A549 (cell line): Measurements from ENCODE around the gene MRPS33. TPM values are rescaled to one million over a fixed set of nuclear protein-coding genes. Genes with fewer than 3 reads are reported as not detected.

Source experiments
- ATAC-seq, 2 experiments: fragments of 200-7000 bp in 1 of 2; fragments of >200 bp in 1 of 2; cut with Nextera tagmentation in 1 of 2; cut with Tn5 transposase in 1 of 2; 3 replicates each; pipeline versions ENCODE4 v1.8.0 to v1.9.1; 2018 to 2020; ENCODE audit warnings: mild to moderate bottlenecking in 1 of 2, moderate library complexity in 1 of 2
- CTCF ChIA-PET: fragments of 300-600 bp; sonication (Branson Sonifier 250); formaldehyde crosslinking; extraction: SDS; loops from one replicate; lab custom pipeline; 2021; ENCODE audit warnings: antibody characterized with exemption, inconsistent platforms; lab: Yijun Ruan, JAX
- POLR2A ChIA-PET: fragments of 350-600 bp; formaldehyde crosslinking; extraction: SDS; loops from one replicate; lab custom pipeline; 2021; ENCODE audit warnings: antibody characterized with exemption, inconsistent platforms; lab: Yijun Ruan, JAX
- DNase-seq, 2 experiments: peaks; one replicate each; pipeline versions ENCODE4 v3.0.0 to v3.0.0-alpha.2; 2011 to 2016; ENCODE audit warnings: low read depth in 1 of 2, low spot score in 1 of 2
- FAIRE-seq: peaks from 2 replicates; lab custom pipeline; 2011; peaks lifted over from hg19 to GRCh38; lab: Jason Lieb, UNC
- H3K27ac ChIP-seq, 2 experiments: fragments of >200 bp; sonication (Bioruptor Twin); formaldehyde crosslinking; 3 replicates each; pipeline ENCODE4 v1.5.1; 2016 to 2017
- H3K4me1 ChIP-seq: fragments of >200 bp; sonication (Bioruptor Twin); formaldehyde crosslinking; 3 replicates; pipeline ENCODE4 v1.6.1; 2016
- H3K4me2 ChIP-seq: fragments of >200 bp; sonication (Bioruptor Twin); formaldehyde crosslinking; 3 replicates; pipeline ENCODE4 v1.6.1; 2016
- H3K4me3 ChIP-seq: fragments of >200 bp; sonication (Bioruptor Twin); formaldehyde crosslinking; 3 replicates; pipeline ENCODE4 v1.5.1; 2016
- H3K9me3 ChIP-seq: fragments of >200 bp; sonication (Bioruptor Twin); formaldehyde crosslinking; 3 replicates; pipeline ENCODE4 v1.6.1; 2016
- BHLHE40 ChIP-seq: IDR thresholded peaks from 2 replicates; pipeline ENCODE4 v1.6.1; 2012; ENCODE audit warnings: low read depth, low read length, inconsistent platforms
- CBX2 ChIP-seq: fragments of 200-600 bp; sonication (generic); IDR thresholded peaks from 2 replicates; pipeline ENCODE4 v1.6.1; 2016; ENCODE audit warnings: low read depth, mild to moderate bottlenecking, borderline replicate concordance
- CEBPB ChIP-seq, 2 experiments: fragments of >200 bp in 1 of 2; sonication (Bioruptor Twin) in 1 of 2; formaldehyde crosslinking in 1 of 2; IDR thresholded peaks; 2 replicates each; pipeline ENCODE4 v1.6.1; 2012 to 2016
- CHD4 ChIP-seq: fragments of 200-600 bp; sonication (generic); IDR thresholded peaks from 2 replicates; pipeline ENCODE4 v1.6.1; 2016; ENCODE audit warnings: antibody characterized with exemption, mild to moderate bottlenecking, borderline replicate concordance
- EHMT2 ChIP-seq: fragments of 200-600 bp; sonication (generic); IDR thresholded peaks from 2 replicates; pipeline ENCODE4 v1.6.1; 2016; ENCODE audit warnings: antibody characterized with exemption, low read depth, mild to moderate bottlenecking, moderate library complexity
- FOSB ChIP-seq: fragments of 250-450 bp; sonication (Bioruptor Pico); IDR thresholded peaks from 2 replicates; pipeline ENCODE4 v1.5.0; 2020; ENCODE audit warnings: mild to moderate bottlenecking, moderate library complexity
- GATA3 ChIP-seq: IDR thresholded peaks from 2 replicates; pipeline ENCODE4 v1.6.1; 2012; ENCODE audit warnings: borderline replicate concordance
- HDAC2 ChIP-seq: fragments of 200-600 bp; sonication (generic); IDR thresholded peaks from 2 replicates; pipeline ENCODE4 v1.6.1; 2016
- HES2 ChIP-seq: fragments of >200 bp; sonication (Bioruptor Twin); formaldehyde crosslinking; IDR thresholded peaks from 2 replicates; pipeline ENCODE4 v1.6.1; 2016
- HOXB5 ChIP-seq: fragments of 250-450 bp; sonication (Bioruptor Pico); IDR thresholded peaks from 2 replicates; pipeline ENCODE4 v1.5.0; 2020; ENCODE audit warnings: mild to moderate bottlenecking, moderate library complexity
- KDM1A ChIP-seq: fragments of 200-600 bp; sonication (generic); IDR thresholded peaks from 2 replicates; pipeline ENCODE4 v1.6.1; 2016; ENCODE audit warnings: low read depth, mild to moderate bottlenecking
- KDM5A ChIP-seq: fragments of 200-600 bp; sonication (generic); IDR thresholded peaks from 2 replicates; pipeline ENCODE4 v1.6.1; 2016; ENCODE audit warnings: antibody characterized with exemption, mild to moderate bottlenecking
- MAFK ChIP-seq: fragments of 450-650 bp; IDR thresholded peaks from 2 replicates; pipeline ENCODE4 v1.6.1; 2014; ENCODE audit not compliant: partially characterized antibody
- MYC ChIP-seq: IDR thresholded peaks from 2 replicates; pipeline ENCODE4 v1.6.1; 2012; ENCODE audit warnings: mild to moderate bottlenecking, inconsistent platforms, low read length, improper control_type of control experiment, borderline replicate concordance
- RCOR1 ChIP-seq: fragments of 150-350 bp; IDR thresholded peaks from 2 replicates; pipeline ENCODE4 v1.6.1; 2014; ENCODE audit warnings: antibody characterized with exemption, low read length, low read depth
- RFX5 ChIP-seq: fragments of 450-650 bp; IDR thresholded peaks from 2 replicates; pipeline ENCODE4 v1.7.1; 2014; ENCODE audit warnings: antibody characterized with exemption, mild to moderate bottlenecking, moderate library complexity
- RNF2 ChIP-seq: fragments of 200-600 bp; sonication (generic); IDR thresholded peaks from 2 replicates; pipeline ENCODE4 v1.6.1; 2016; ENCODE audit warnings: low read depth, mild to moderate bottlenecking, antibody characterized with exemption, moderate library complexity, borderline replicate concordance
- WGBS: methylation state at CpG from one replicate; pipeline ENCODE4 v1.1.6; 2017; ENCODE audit errors: missing lambda C conversion rate; 5-methylcytosine and 5-hydroxymethylcytosine counted together
- polyA plus RNA-seq, 4 experiments: library from polyadenylated mRNA; depleted of rRNA in 3 of 4; stranded (reverse); fragments of >200 nt; fragmentation: RNase III in 1 of 4; extraction: RNeasy Plus Mini Kit Qiagen cat#74134 plus additional on column Dnase treatment in 1 of 4; gene quantifications; 2 replicates in 3 of 4; 3 replicates in 1 of 4; pipeline ENCODE4 v1.2.3, GENCODE V29; 2011 to 2017
- TF ChIP-seq, protein P1 (sequence below): IDR thresholded peaks from 2 replicates; pipeline ENCODE4 v1.6.1; 2012
- TF ChIP-seq, protein P2 (sequence below): fragments of 200-600 bp; sonication (generic); IDR thresholded peaks from 2 replicates; pipeline ENCODE4 v1.6.1; 2016; ENCODE audit warnings: antibody characterized with exemption, mild to moderate bottlenecking, moderate library complexity
- TF ChIP-seq, protein P3 (sequence below): fragments of 150-350 bp; IDR thresholded peaks from 2 replicates; pipeline ENCODE4 v1.6.1; 2014; ENCODE audit warnings: low read depth, mild to moderate bottlenecking, low read length
- TF ChIP-seq, protein P4 (sequence below): fragments of 450-650 bp; IDR thresholded peaks from 2 replicates; pipeline ENCODE4 v1.6.1; 2014; ENCODE audit warnings: antibody characterized with exemption

The MRPS33 gene
- polyA plus RNA-seq, 2 of the 4 experiments (the other 2 are of a cell fraction) = 120 to 186 TPM

- 66% methylated on average over 4 of the region's 4 CpGs for WGBS
- TF ChIP-seq, protein P1, sequence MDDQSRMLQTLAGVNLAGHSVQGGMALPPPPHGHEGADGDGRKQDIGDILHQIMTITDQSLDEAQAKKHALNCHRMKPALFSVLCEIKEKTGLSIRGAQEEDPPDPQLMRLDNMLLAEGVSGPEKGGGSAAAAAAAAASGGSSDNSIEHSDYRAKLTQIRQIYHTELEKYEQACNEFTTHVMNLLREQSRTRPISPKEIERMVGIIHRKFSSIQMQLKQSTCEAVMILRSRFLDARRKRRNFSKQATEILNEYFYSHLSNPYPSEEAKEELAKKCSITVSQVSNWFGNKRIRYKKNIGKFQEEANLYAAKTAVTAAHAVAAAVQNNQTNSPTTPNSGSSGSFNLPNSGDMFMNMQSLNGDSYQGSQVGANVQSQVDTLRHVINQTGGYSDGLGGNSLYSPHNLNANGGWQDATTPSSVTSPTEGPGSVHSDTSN = no peak
- TF ChIP-seq, protein P2, sequence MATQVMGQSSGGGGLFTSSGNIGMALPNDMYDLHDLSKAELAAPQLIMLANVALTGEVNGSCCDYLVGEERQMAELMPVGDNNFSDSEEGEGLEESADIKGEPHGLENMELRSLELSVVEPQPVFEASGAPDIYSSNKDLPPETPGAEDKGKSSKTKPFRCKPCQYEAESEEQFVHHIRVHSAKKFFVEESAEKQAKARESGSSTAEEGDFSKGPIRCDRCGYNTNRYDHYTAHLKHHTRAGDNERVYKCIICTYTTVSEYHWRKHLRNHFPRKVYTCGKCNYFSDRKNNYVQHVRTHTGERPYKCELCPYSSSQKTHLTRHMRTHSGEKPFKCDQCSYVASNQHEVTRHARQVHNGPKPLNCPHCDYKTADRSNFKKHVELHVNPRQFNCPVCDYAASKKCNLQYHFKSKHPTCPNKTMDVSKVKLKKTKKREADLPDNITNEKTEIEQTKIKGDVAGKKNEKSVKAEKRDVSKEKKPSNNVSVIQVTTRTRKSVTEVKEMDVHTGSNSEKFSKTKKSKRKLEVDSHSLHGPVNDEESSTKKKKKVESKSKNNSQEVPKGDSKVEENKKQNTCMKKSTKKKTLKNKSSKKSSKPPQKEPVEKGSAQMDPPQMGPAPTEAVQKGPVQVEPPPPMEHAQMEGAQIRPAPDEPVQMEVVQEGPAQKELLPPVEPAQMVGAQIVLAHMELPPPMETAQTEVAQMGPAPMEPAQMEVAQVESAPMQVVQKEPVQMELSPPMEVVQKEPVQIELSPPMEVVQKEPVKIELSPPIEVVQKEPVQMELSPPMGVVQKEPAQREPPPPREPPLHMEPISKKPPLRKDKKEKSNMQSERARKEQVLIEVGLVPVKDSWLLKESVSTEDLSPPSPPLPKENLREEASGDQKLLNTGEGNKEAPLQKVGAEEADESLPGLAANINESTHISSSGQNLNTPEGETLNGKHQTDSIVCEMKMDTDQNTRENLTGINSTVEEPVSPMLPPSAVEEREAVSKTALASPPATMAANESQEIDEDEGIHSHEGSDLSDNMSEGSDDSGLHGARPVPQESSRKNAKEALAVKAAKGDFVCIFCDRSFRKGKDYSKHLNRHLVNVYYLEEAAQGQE = no peak
- TF ChIP-seq CBX2 = no peak
- TF ChIP-seq HES2 = no peak
- TF ChIP-seq RCOR1 = no peak
- TF ChIP-seq KDM1A = no peak
- TF ChIP-seq, protein P3, sequence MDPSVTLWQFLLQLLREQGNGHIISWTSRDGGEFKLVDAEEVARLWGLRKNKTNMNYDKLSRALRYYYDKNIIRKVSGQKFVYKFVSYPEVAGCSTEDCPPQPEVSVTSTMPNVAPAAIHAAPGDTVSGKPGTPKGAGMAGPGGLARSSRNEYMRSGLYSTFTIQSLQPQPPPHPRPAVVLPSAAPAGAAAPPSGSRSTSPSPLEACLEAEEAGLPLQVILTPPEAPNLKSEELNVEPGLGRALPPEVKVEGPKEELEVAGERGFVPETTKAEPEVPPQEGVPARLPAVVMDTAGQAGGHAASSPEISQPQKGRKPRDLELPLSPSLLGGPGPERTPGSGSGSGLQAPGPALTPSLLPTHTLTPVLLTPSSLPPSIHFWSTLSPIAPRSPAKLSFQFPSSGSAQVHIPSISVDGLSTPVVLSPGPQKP = no peak
- no peak for TF ChIP-seq RFX5
These were observed 3.3 kb downstream of the MRPS33 start for GRCh38 chr7:141011443-141011842.

GRCh38 chr7:141003172-141004065 lies 11.3 kb downstream of the MRPS33 start:
- ChIA-PET CTCF (interaction anchor here (1.3 to 1.6 kb wide), 4 partner anchors 8 to 192 kb away, joined by 3 to 7 read pairs (median 4); partner anchors contain the start of gene MRPS33), POLR2A (interaction anchor here (0.7 kb wide), 1 partner anchor 12 kb away, joined by 3 read pairs; the partner anchor contains the start of gene MRPS33)
- Histone ChIP-seq H3K4me3 (no peak overlapping the region), H3K4me2 (no peak overlapping the region), H3K9me3 (no peaks in the 10 kb centered on the region), H3K27ac (no peak overlapping the region), H3K4me1 (peaks cover 9% of the 10 kb centered on the region; the same call in 1 of the 3 replicates)
- TF ChIP-seq EHMT2 (no peak), GATA3 (no peak), MYC (no peak), CEBPB (IDR thresholded peaks at IDR 0.05) (no peak), HOXB5 (no peak), CHD4 (no peak), KDM5A (no peak), HDAC2 (no peak), MAFK (no peak), FOSB (CRISPR knock-in tag) (no peak), RNF2 (no peak), BHLHE40 (no peak)
- TF ChIP-seq, protein P4, sequence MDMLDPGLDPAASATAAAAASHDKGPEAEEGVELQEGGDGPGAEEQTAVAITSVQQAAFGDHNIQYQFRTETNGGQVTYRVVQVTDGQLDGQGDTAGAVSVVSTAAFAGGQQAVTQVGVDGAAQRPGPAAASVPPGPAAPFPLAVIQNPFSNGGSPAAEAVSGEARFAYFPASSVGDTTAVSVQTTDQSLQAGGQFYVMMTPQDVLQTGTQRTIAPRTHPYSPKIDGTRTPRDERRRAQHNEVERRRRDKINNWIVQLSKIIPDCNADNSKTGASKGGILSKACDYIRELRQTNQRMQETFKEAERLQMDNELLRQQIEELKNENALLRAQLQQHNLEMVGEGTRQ = no peak
- ATAC-seq = no peak; a peak in 1 of 6 replicates
- FAIRE-seq = no peak
- no peak for DNase-seq
- WGBS = 64% methylated on average over 8 of the region's 8 CpGs

More at GRCh38 chr7:141011443-141011842, 3.3 kb downstream of the MRPS33 start:
- no peak for ATAC-seq
- CTCF ChIA-PET = interaction anchor here (0.6 to 3.4 kb wide), 8 partner anchors 8 to 350 kb away, joined by 3 to 32 read pairs (median 4); no protein-coding TSS in a partner anchor
- Histone ChIP-seq H3K4me1 (peaks cover 13% of the 10 kb centered on the region), H3K4me3 (no peak overlapping the region), H3K27ac (no peak overlapping the region), H3K4me2 (no peak overlapping the region), H3K9me3 (peaks cover 4% of the 10 kb centered on the region; the same call in 1 of the 3 replicates)
- DNase-seq = no peak
- no peak for FAIRE-seq
- POLR2A ChIA-PET = no interaction called here
